Measurements from ENCODE around the gene PITPNM1.

DNA sequence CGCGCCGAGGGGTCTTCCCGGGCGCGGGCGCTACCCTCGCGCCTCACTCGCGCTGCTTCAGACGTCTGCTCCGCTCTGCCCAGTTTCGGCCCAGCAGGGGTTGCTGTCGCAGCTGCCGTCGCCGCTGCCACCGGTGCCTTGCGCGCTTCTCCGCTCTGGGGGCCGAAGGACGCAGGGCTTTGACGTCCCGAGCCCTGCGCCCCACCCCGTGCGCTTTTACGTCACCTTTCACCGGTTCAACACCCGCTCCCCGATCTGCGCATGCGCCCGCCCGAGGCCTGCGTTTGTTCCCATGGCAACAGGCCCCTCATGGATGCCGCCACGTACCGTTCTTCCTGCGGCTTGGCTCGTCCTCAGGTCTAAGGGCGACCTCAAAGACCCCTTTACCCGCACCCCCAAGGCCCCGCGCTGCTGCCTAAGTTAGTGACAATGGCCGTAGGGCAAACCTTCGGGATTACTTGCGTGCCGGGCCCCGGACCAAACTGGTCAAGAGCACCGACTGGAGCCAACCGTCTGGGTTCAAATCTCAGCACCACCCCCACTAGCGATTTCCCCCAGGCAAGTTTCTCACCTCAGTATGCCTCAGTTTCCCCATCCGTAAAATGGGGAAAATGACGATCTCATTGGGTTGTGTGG, 3.4 kb upstream of the PITPNM1 start:
- no peak for TF ChIP-seq ZNF565 (CRISPR knock-in tag; conservative IDR thresholded peaks at IDR 0.05; ENCODE audit: low read depth)
- no peak for TF ChIP-seq ZNF8 (CRISPR knock-in tag; IDR thresholded peaks at IDR 0.05)
- no peak for TF ChIP-seq CSDC2 (CRISPR knock-in tag; IDR thresholded peaks at IDR 0.05)
- TF ChIP-seq ZFP3 (CRISPR knock-in tag; IDR thresholded peaks at IDR 0.05) = no peak
- TF ChIP-seq ZC3H10 (CRISPR knock-in tag; IDR thresholded peaks at IDR 0.05) = no peak
- TF ChIP-seq CSRNP3 (CRISPR knock-in tag; IDR thresholded peaks at IDR 0.05) = no peak
- TF ChIP-seq RARB (CRISPR knock-in tag; IDR thresholded peaks at IDR 0.05) = no peak
- TF ChIP-seq TOX (CRISPR knock-in tag; IDR thresholded peaks at IDR 0.05; ENCODE audit: borderline replicate concordance) = no peak
- TF ChIP-seq ESRRG (CRISPR knock-in tag; IDR thresholded peaks at IDR 0.05) = no peak
- TF ChIP-seq, protein P1, sequence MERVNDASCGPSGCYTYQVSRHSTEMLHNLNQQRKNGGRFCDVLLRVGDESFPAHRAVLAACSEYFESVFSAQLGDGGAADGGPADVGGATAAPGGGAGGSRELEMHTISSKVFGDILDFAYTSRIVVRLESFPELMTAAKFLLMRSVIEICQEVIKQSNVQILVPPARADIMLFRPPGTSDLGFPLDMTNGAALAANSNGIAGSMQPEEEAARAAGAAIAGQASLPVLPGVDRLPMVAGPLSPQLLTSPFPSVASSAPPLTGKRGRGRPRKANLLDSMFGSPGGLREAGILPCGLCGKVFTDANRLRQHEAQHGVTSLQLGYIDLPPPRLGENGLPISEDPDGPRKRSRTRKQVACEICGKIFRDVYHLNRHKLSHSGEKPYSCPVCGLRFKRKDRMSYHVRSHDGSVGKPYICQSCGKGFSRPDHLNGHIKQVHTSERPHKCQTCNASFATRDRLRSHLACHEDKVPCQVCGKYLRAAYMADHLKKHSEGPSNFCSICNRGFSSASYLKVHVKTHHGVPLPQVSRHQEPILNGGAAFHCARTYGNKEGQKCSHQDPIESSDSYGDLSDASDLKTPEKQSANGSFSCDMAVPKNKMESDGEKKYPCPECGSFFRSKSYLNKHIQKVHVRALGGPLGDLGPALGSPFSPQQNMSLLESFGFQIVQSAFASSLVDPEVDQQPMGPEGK (CRISPR knock-in tag; IDR thresholded peaks at IDR 0.05; ENCODE audit: borderline replicate concordance) = no peak
- no peak for TF ChIP-seq TSHZ2 (CRISPR knock-in tag; IDR thresholded peaks at IDR 0.05)
- TF ChIP-seq ARNTL (CRISPR knock-in tag; IDR thresholded peaks at IDR 0.05; ENCODE audit: borderline replicate concordance, low read depth) = no peak
- TF ChIP-seq ZFP30 (CRISPR knock-in tag; IDR thresholded peaks at IDR 0.05) = no peak
